H1 (cell line): ENCODE data around the gene OR2T5. TPM values are rescaled to one million over a fixed set of nuclear protein-coding genes. Genes with fewer than 3 reads are reported as not detected.
"Not testable (repeated sequence)": the region's sequence is repeated elsewhere in the genome, so short reads cannot be mapped to it uniquely, and the experiment has no call there.

Experiments used
- CTCF ChIA-PET: fragments of 300-600 bp; sonication (Branson Sonifier 250); formaldehyde crosslinking; loops from one replicate; lab custom pipeline; 2021; ENCODE audit not compliant: partially characterized antibody; lab: Charles Lee
- POLR2A ChIA-PET: fragments of 300-600 bp; sonication (Branson Sonifier 250); formaldehyde crosslinking; loops from one replicate; lab custom pipeline; 2021; ENCODE audit warnings: inconsistent platforms; ENCODE audit not compliant: partially characterized antibody; lab: Charles Lee
- DNase-seq, 2 experiments: peaks; one replicate each; pipeline versions ENCODE4 v3.0.0 to v3.0.0-alpha.2; 2010 to 2022; ENCODE audit warnings: low spot score in 2 of 2, low read depth in 1 of 2, mixed read lengths in 1 of 2
- FAIRE-seq: peaks from 2 replicates; lab custom pipeline; 2011; peaks lifted over from hg19 to GRCh38; lab: Jason Lieb, UNC
- H2AFZ ChIP-seq: 2 replicates; pipeline ENCODE4 v1.8.1; 2012; ENCODE audit warnings: low read length, inconsistent platforms
- H2AK5ac ChIP-seq: 2 replicates; pipeline ENCODE4 v1.6.1; 2013; ENCODE audit warnings: low read depth, low read length
- H2BK120ac ChIP-seq: replicated peaks from 2 replicates; pipeline ENCODE3; 2013; ENCODE audit warnings: low read depth, low read length, inconsistent platforms
- H2BK12ac ChIP-seq: 2 replicates; pipeline ENCODE4 v1.6.1; 2013; ENCODE audit warnings: low read depth, low read length
- H2BK15ac ChIP-seq: 2 replicates; pipeline ENCODE4 v1.6.1; 2013; ENCODE audit warnings: low read length
- H2BK20ac ChIP-seq: 2 replicates; pipeline ENCODE4 v1.6.1; 2013; ENCODE audit warnings: low read length
- H2BK5ac ChIP-seq: 2 replicates; pipeline ENCODE4 v1.6.1; 2013; ENCODE audit warnings: low read depth, low read length
- H3K14ac ChIP-seq: 2 replicates; pipeline ENCODE4 v1.6.1; 2013; ENCODE audit warnings: inconsistent platforms; ENCODE audit not compliant: insufficient read length
- H3K18ac ChIP-seq: 2 replicates; pipeline ENCODE4 v1.6.1; 2013; ENCODE audit warnings: low read length; ENCODE audit errors: extremely low read depth
- H3K23ac ChIP-seq: 2 replicates; pipeline ENCODE4 v1.6.1; 2013; ENCODE audit warnings: inconsistent platforms; ENCODE audit not compliant: insufficient read length
- H3K23me2 ChIP-seq: 2 replicates; pipeline ENCODE4 v1.6.1; 2013; ENCODE audit warnings: low read depth, low read length
- H3K27ac ChIP-seq: 2 replicates; pipeline ENCODE4 v1.6.1; 2011; ENCODE audit warnings: low read depth, low read length, inconsistent platforms
- H3K27me3 ChIP-seq, 4 experiments: replicated peaks in 1 of 4; 1 replicate in 1 of 4; 2 replicates in 3 of 4; pipeline versions ENCODE4 v1.6.1 to v1.8.1; 2011 to 2013; ENCODE audit warnings: low read length in 3 of 4, mild to moderate bottlenecking in 3 of 4, inconsistent platforms in 2 of 4, mixed read lengths in 2 of 4, moderate library complexity in 1 of 4; ENCODE audit not compliant: control insufficient read depth in 3 of 4, insufficient read depth in 3 of 4; ENCODE audit errors: extremely low read depth in 1 of 4
- H3K36me3 ChIP-seq, 4 experiments: 2 replicates each; pipeline versions ENCODE4 v1.6.1 to v1.8.1; 2011 to 2013; ENCODE audit warnings: mild to moderate bottlenecking in 4 of 4, low read length in 3 of 4, moderate library complexity in 2 of 4, control low read depth in 1 of 4, inconsistent platforms in 1 of 4; ENCODE audit not compliant: insufficient read depth in 4 of 4, control insufficient read depth in 2 of 4
- H3K4ac ChIP-seq: replicated peaks from 2 replicates; pipeline ENCODE3; 2013; ENCODE audit warnings: low read length, low read depth, mixed read lengths, inconsistent platforms; ENCODE audit not compliant: insufficient read length
- H3K4me1 ChIP-seq, 4 experiments: replicated peaks in 1 of 4; 1 replicate in 1 of 4; 2 replicates in 3 of 4; pipeline versions ENCODE4 v1.6.1 to v1.8.1; 2011 to 2013; ENCODE audit warnings: low read length in 3 of 4, inconsistent platforms in 2 of 4, mixed read lengths in 1 of 4; ENCODE audit not compliant: insufficient read depth in 4 of 4, control insufficient read depth in 3 of 4
- H3K4me2 ChIP-seq, 2 experiments: 2 replicates each; pipeline versions ENCODE4 v1.6.1 to v1.8.1; 2011 to 2013; ENCODE audit warnings: low read depth in 2 of 2, low read length in 2 of 2, control low read depth in 1 of 2, inconsistent platforms in 1 of 2, mild to moderate bottlenecking in 1 of 2; ENCODE audit not compliant: insufficient read depth in 1 of 2
- H3K4me3 ChIP-seq, 4 experiments: fragments of 200-600, 300-600 bp in 1 of 4; sonication (generic), shearing (Covaris generic), sonication (Bioruptor Twin) in 1 of 4; 2 replicates each; pipeline versions ENCODE4 v1.5.1 to v1.8.1; 2011 to 2016; ENCODE audit warnings: low read length in 4 of 4, low read depth in 3 of 4, control low read depth in 2 of 4, inconsistent platforms in 2 of 4, mild to moderate bottlenecking in 2 of 4, mixed read lengths in 1 of 4, moderate library complexity in 1 of 4; ENCODE audit not compliant: insufficient read depth in 2 of 4; ENCODE audit errors: extremely low read depth in 1 of 4
- H3K56ac ChIP-seq: replicated peaks from 2 replicates; pipeline ENCODE3; 2013; ENCODE audit warnings: low read depth, mild to moderate bottlenecking, mixed read lengths, low read length, inconsistent platforms; ENCODE audit not compliant: insufficient read length
- H3K79me1 ChIP-seq: 2 replicates; pipeline ENCODE4 v1.6.1; 2013; ENCODE audit warnings: low read depth, low read length, control low read depth
- H3K79me2 ChIP-seq, 2 experiments: 2 replicates each; pipeline versions ENCODE4 v1.6.1 to v1.8.1; 2012 to 2013; ENCODE audit warnings: low read length in 2 of 2, mild to moderate bottlenecking in 2 of 2, inconsistent platforms in 1 of 2; ENCODE audit not compliant: insufficient read depth in 2 of 2, control insufficient read depth in 1 of 2
- H3K9ac ChIP-seq, 4 experiments: replicated peaks in 1 of 4; 1 replicate in 1 of 4; 2 replicates in 3 of 4; pipeline versions ENCODE4 v1.6.1 to v1.8.1; 2011 to 2013; ENCODE audit warnings: low read depth in 3 of 4, low read length in 3 of 4, control low read depth in 2 of 4, mild to moderate bottlenecking in 2 of 4, moderate library complexity in 2 of 4, inconsistent platforms in 1 of 4; ENCODE audit errors: extremely low read depth in 1 of 4
- H3K9me3 ChIP-seq, 2 experiments: 2 replicates each; pipeline versions ENCODE4 v1.6.1 to v1.8.1; 2012 to 2013; ENCODE audit warnings: mild to moderate bottlenecking in 2 of 2, moderate library complexity in 2 of 2, control low read depth in 1 of 2, inconsistent platforms in 1 of 2, low read depth in 1 of 2, low read length in 1 of 2, mixed read lengths in 1 of 2; ENCODE audit not compliant: insufficient read depth in 2 of 2
- H4K20me1 ChIP-seq, 2 experiments: replicated peaks in 1 of 2; 2 replicates each; pipeline versions ENCODE3 to v1.8.1; 2011 to 2013; ENCODE audit warnings: inconsistent platforms in 2 of 2, low read length in 2 of 2, mild to moderate bottlenecking in 1 of 2; ENCODE audit not compliant: insufficient read depth in 2 of 2, control insufficient read depth in 1 of 2
- H4K5ac ChIP-seq: 2 replicates; pipeline ENCODE4 v1.6.1; 2013; ENCODE audit warnings: low read length, low read depth, mixed read lengths, inconsistent platforms; ENCODE audit not compliant: insufficient read length
- H4K8ac ChIP-seq: 2 replicates; pipeline ENCODE4 v1.8.0; 2013; ENCODE audit warnings: mild to moderate bottlenecking, moderate library complexity, low read length, inconsistent platforms; ENCODE audit not compliant: insufficient read depth; ENCODE audit errors: extremely low read depth
- H4K91ac ChIP-seq: replicated peaks from 2 replicates; pipeline ENCODE3; 2013; ENCODE audit warnings: low read length, mixed read lengths, inconsistent platforms; ENCODE audit not compliant: insufficient read length
- WGBS, 2 experiments: shearing (Covaris generic) in 1 of 2; methylation state at CpG; one replicate each; pipeline versions ENCODE4 v1.1.6 to v1.1.7; 2013 to 2015; ENCODE audit warnings: low lambda C conversion rate in 2 of 2, mixed read lengths in 2 of 2, inconsistent platforms in 1 of 2, low coverage in 1 of 2, missing lambda C conversion rate in 1 of 2; ENCODE audit not compliant: insufficient replicate concordance in 2 of 2, insufficient coverage in 1 of 2, insufficient read length in 1 of 2; ENCODE audit errors: extremely low coverage in 1 of 2, missing lambda C conversion rate in 1 of 2; 5-methylcytosine and 5-hydroxymethylcytosine counted together
- polyA plus RNA-seq, 7 experiments: library from polyadenylated mRNA; depleted of rRNA in 3 of 7; stranded (reverse) in 5 of 7; unstranded in 2 of 7; fragments of >200 nt in 5 of 7; fragments of 200-250 nt in 2 of 7; gene quantifications; 1 replicate in 5 of 7; 2 replicates in 1 of 7; 4 replicates in 1 of 7; pipeline versions ENCODE4 v1.2.1 to v1.2.3, GENCODE V29; 2011 to 2013; ENCODE audit warnings: missing spikeins in 2 of 7, mixed read lengths in 2 of 7
- total RNA-seq: library from RNA; stranded (reverse); fragmentation: NEBNext Ultra II Directional; extraction: Animal tissue kit (Norgen Biotek cat#: 25700); gene quantifications from 2 replicates; pipeline ENCODE4 v1.2.1, GENCODE V29; 2021

The OR2T5 gene
- total and polyA plus RNA-seq, 2 of the 8 experiments (the other 6 are each of a cell fraction or from before 2014, with no cell fraction given), result not detected

- H3K27me3 ChIP-seq, H3K56ac ChIP-seq, H2BK12ac ChIP-seq, H2AFZ ChIP-seq, H2BK15ac ChIP-seq, DNase-seq, H4K20me1 ChIP-seq, H3K4me1 ChIP-seq, H3K9ac ChIP-seq, H3K79me2 ChIP-seq, H3K79me1 ChIP-seq, H2BK5ac ChIP-seq, POLR2A ChIA-PET, H4K5ac ChIP-seq, CTCF ChIA-PET, H3K4me3 ChIP-seq, H3K27ac ChIP-seq, H2BK120ac ChIP-seq, FAIRE-seq, H3K23ac ChIP-seq, H4K91ac ChIP-seq, H2AK5ac ChIP-seq, H4K8ac ChIP-seq, H2BK20ac ChIP-seq, H3K14ac ChIP-seq, H3K36me3 ChIP-seq, H3K23me2 ChIP-seq, H3K18ac ChIP-seq, H3K4me2 ChIP-seq, H3K4ac ChIP-seq: not testable (repeated sequence)
- H3K9me3 ChIP-seq, result peaks cover 14 to 26% of the 10 kb centered on the region in 2 experiments
- WGBS, 2 experiments, result 40% methylated on average over 1 of the region's 2 CpGs; no CpG with 5 or more reads in 1 of the 2 experiments
These were observed 43.0 kb upstream of the OR2T5 start, which contains the start of gene OR2T2 for GRCh38 chr1:248445399-248445798. TSS of gene OR2T2 (plus strand) at chr1:248445637. CDS start at chr1:248452798, 7,161 bp downstream.

- H2BK12ac ChIP-seq, H3K23ac ChIP-seq, H2BK15ac ChIP-seq, H3K27ac ChIP-seq, POLR2A ChIA-PET, H3K23me2 ChIP-seq, H2BK20ac ChIP-seq, H3K9ac ChIP-seq, H3K4me2 ChIP-seq, H3K18ac ChIP-seq, FAIRE-seq, H2AFZ ChIP-seq, H3K56ac ChIP-seq, H4K91ac ChIP-seq, H3K14ac ChIP-seq, H3K79me2 ChIP-seq, H3K79me1 ChIP-seq, H3K4me1 ChIP-seq, H4K5ac ChIP-seq, H2BK5ac ChIP-seq, H2AK5ac ChIP-seq, H3K4me3 ChIP-seq, H4K20me1 ChIP-seq, H3K27me3 ChIP-seq, H3K4ac ChIP-seq, H3K36me3 ChIP-seq, DNase-seq, CTCF ChIA-PET, H4K8ac ChIP-seq, H2BK120ac ChIP-seq: not testable (repeated sequence)
- no CpG with 5 or more reads among the region's 4 CpGs for WGBS, 2 experiments
- H3K9me3 ChIP-seq, result peaks cover 9 to 14% of the 10 kb centered on the region in 2 experiments
These were observed 39.8 kb upstream of the OR2T5 start for GRCh38 chr1:248448409-248449074.
